HEK293 (cell line): Measurements from ENCODE around the gene KLHDC3.

Source experiments
- CTCF ChIA-PET: fragments of 350-600 bp; formaldehyde crosslinking; extraction: SDS; loops from one replicate; lab custom pipeline; 2021; ENCODE audit warnings: antibody characterized with exemption; lab: Yijun Ruan, JAX
- POLR2A ChIA-PET: fragments of 300-600 bp; formaldehyde crosslinking; extraction: SDS; loops from one replicate; lab custom pipeline; 2020; ENCODE audit warnings: antibody characterized with exemption, inconsistent platforms; lab: Yijun Ruan, JAX
- H3K27ac ChIP-seq: fragments of 200-500 bp; sonication (Bioruptor generic); 2 replicates; pipeline ENCODE4 v1.5.1; 2014; ENCODE audit warnings: low read depth, low read length, control low read depth, inconsistent platforms; ENCODE audit errors: extremely low read depth
- H3K36me3 ChIP-seq, 2 experiments: fragments of 200-500 bp in 1 of 2; sonication (Bioruptor generic) in 1 of 2; 1 replicate in 1 of 2; 2 replicates in 1 of 2; pipeline ENCODE4 v1.5.1; 2014 to 2017; ENCODE audit warnings: inconsistent platforms in 2 of 2, low read length in 2 of 2; ENCODE audit not compliant: control insufficient read depth in 2 of 2, insufficient read depth in 1 of 2
- H3K4me1 ChIP-seq: fragments of 200-500 bp; sonication (Bioruptor generic); 2 replicates; pipeline ENCODE4 v1.5.1; 2014; ENCODE audit warnings: mild to moderate bottlenecking, low read length, inconsistent platforms; ENCODE audit not compliant: control insufficient read depth, insufficient read depth
- H3K4me3 ChIP-seq: 2 replicates; pipeline ENCODE4 v1.5.1; 2011; ENCODE audit warnings: low read depth, mild to moderate bottlenecking, control low read depth, low read length, moderate library complexity
- H3K9me3 ChIP-seq: fragments of 200-500 bp; sonication (Bioruptor generic); 2 replicates; pipeline ENCODE4 v1.5.1; 2014; ENCODE audit warnings: low read depth, low read length, inconsistent platforms; ENCODE audit not compliant: control insufficient read depth, insufficient read depth
- GLI2 ChIP-seq: fragments of 450-650 bp; formaldehyde crosslinking; IDR thresholded peaks from 2 replicates; pipeline ENCODE4; 2017; ENCODE audit warnings: missing biosample characterization, missing genetic modification characterization, low read depth, borderline replicate concordance
- GLI4 ChIP-seq: fragments of 450-650 bp; formaldehyde crosslinking; IDR thresholded peaks from 2 replicates; pipeline ENCODE4 v1.5.1; 2016; ENCODE audit warnings: missing biosample characterization, missing genetic modification characterization
- MEIS1 ChIP-seq: sonication (generic); formaldehyde crosslinking; IDR thresholded peaks from 2 replicates; pipeline ENCODE4 v1.8.1; 2022; ENCODE audit warnings: missing genetic modification reagents, mild to moderate bottlenecking, borderline replicate concordance
- OSR2 ChIP-seq: fragments of 450-650 bp; formaldehyde crosslinking; IDR thresholded peaks from 2 replicates; pipeline ENCODE4 v1.5.1; 2016; ENCODE audit warnings: missing biosample characterization, missing genetic modification characterization
- OVOL3 ChIP-seq: fragments of 450-650 bp; formaldehyde crosslinking; IDR thresholded peaks from 2 replicates; pipeline ENCODE4 v1.5.1; 2016; ENCODE audit warnings: missing biosample characterization, missing genetic modification characterization
- SP7 ChIP-seq: fragments of 450-650 bp; formaldehyde crosslinking; IDR thresholded peaks from 2 replicates; pipeline ENCODE4 v1.5.1; 2016; ENCODE audit warnings: missing biosample characterization, missing genetic modification characterization
- TRIM28 ChIP-seq: IDR thresholded peaks from 2 replicates; pipeline ENCODE4 v1.6.1; 2011; ENCODE audit warnings: low read length, control low read depth, borderline replicate concordance
- YY2 ChIP-seq: fragments of 450-650 bp; formaldehyde crosslinking; IDR thresholded peaks from 2 replicates; pipeline ENCODE4 v1.5.1; 2016; ENCODE audit warnings: missing biosample characterization, missing genetic modification characterization
- ZBTB17 ChIP-seq: fragments of 450-650 bp; formaldehyde crosslinking; IDR thresholded peaks from 2 replicates; pipeline ENCODE4 v1.5.1; 2016; ENCODE audit warnings: missing biosample characterization, missing genetic modification characterization
- ZBTB20 ChIP-seq: fragments of 450-650 bp; formaldehyde crosslinking; IDR thresholded peaks from 2 replicates; pipeline ENCODE4 v1.5.1; 2016; ENCODE audit warnings: missing biosample characterization, missing genetic modification characterization
- ZEB2 ChIP-seq: fragments of 450-650 bp; formaldehyde crosslinking; IDR thresholded peaks from 2 replicates; pipeline ENCODE4 v1.5.1; 2016; ENCODE audit warnings: missing biosample characterization, missing genetic modification characterization
- ZFP3 ChIP-seq: fragments of 450-650 bp; formaldehyde crosslinking; IDR thresholded peaks from 2 replicates; pipeline ENCODE4 v1.5.1; 2016; ENCODE audit warnings: low read depth, missing biosample characterization, missing genetic modification characterization
- ZNF10 ChIP-seq: fragments of 450-650 bp; formaldehyde crosslinking; IDR thresholded peaks from 2 replicates; pipeline ENCODE4 v1.5.1; 2017; ENCODE audit warnings: missing biosample characterization, missing genetic modification characterization
- ZNF112 ChIP-seq: fragments of 450-650 bp; formaldehyde crosslinking; IDR thresholded peaks from 2 replicates; pipeline ENCODE4 v1.5.0; 2017; ENCODE audit warnings: missing biosample characterization, missing genetic modification characterization
- ZNF140 ChIP-seq: fragments of 450-650 bp; formaldehyde crosslinking; IDR thresholded peaks from 2 replicates; pipeline ENCODE4 v1.5.1; 2016; ENCODE audit warnings: missing biosample characterization, missing genetic modification characterization
- ZNF211 ChIP-seq: fragments of 450-650 bp; formaldehyde crosslinking; IDR thresholded peaks from 2 replicates; pipeline ENCODE4 v1.5.1; 2016; ENCODE audit warnings: low read depth, missing biosample characterization, missing genetic modification characterization
- ZNF23 ChIP-seq: fragments of 450-650 bp; formaldehyde crosslinking; IDR thresholded peaks from 2 replicates; pipeline ENCODE4 v1.5.1; 2016; ENCODE audit warnings: missing biosample characterization, missing genetic modification characterization, borderline replicate concordance
- ZNF341 ChIP-seq: fragments of 450-650 bp; formaldehyde crosslinking; IDR thresholded peaks from 2 replicates; pipeline ENCODE4; 2016; ENCODE audit warnings: low read depth, missing biosample characterization, missing genetic modification characterization
- ZNF350 ChIP-seq: fragments of 450-650 bp; formaldehyde crosslinking; IDR thresholded peaks from 2 replicates; pipeline ENCODE4 v1.5.0; 2017; ENCODE audit warnings: missing biosample characterization, mild to moderate bottlenecking, missing genetic modification characterization
- ZNF433 ChIP-seq: fragments of 450-650 bp; formaldehyde crosslinking; IDR thresholded peaks from 2 replicates; pipeline ENCODE4 v1.5.1; 2016; ENCODE audit warnings: missing biosample characterization, missing genetic modification characterization, low read depth
- ZNF558 ChIP-seq: fragments of 450-650 bp; formaldehyde crosslinking; IDR thresholded peaks from 2 replicates; pipeline ENCODE4 v1.5.1; 2016; ENCODE audit warnings: missing biosample characterization, missing genetic modification characterization
- ZNF600 ChIP-seq: fragments of 450-650 bp; formaldehyde crosslinking; IDR thresholded peaks from 2 replicates; pipeline ENCODE4 v1.5.1; 2016; ENCODE audit warnings: missing biosample characterization, missing genetic modification characterization
- ZNF623 ChIP-seq: fragments of 450-650 bp; formaldehyde crosslinking; IDR thresholded peaks from 2 replicates; pipeline ENCODE4 v1.5.1; 2016; ENCODE audit warnings: missing biosample characterization, missing genetic modification characterization
- ZNF624 ChIP-seq: fragments of 450-650 bp; formaldehyde crosslinking; IDR thresholded peaks from 2 replicates; pipeline ENCODE4 v1.5.1; 2017; ENCODE audit warnings: missing biosample characterization, missing genetic modification characterization
- ZNF664 ChIP-seq: fragments of 450-650 bp; formaldehyde crosslinking; IDR thresholded peaks from 2 replicates; pipeline ENCODE4 v1.5.1; 2016; ENCODE audit warnings: missing biosample characterization, missing genetic modification characterization
- ZNF776 ChIP-seq: fragments of 450-650 bp; formaldehyde crosslinking; IDR thresholded peaks from 2 replicates; pipeline ENCODE4 v1.5.0; 2017; ENCODE audit warnings: missing biosample characterization, missing genetic modification characterization, borderline replicate concordance
- ZNF785 ChIP-seq: fragments of 450-650 bp; formaldehyde crosslinking; IDR thresholded peaks from 2 replicates; pipeline ENCODE4 v1.5.1; 2016; ENCODE audit warnings: missing biosample characterization, missing genetic modification characterization
- ZNF791 ChIP-seq: fragments of 450-650 bp; formaldehyde crosslinking; IDR thresholded peaks from 2 replicates; pipeline ENCODE4 v1.5.1; 2016; ENCODE audit warnings: missing biosample characterization, missing genetic modification characterization
- ZSCAN30 ChIP-seq: fragments of 450-650 bp; IDR thresholded peaks from 2 replicates; pipeline ENCODE4 v1.5.1; 2018; ENCODE audit warnings: missing biosample characterization, mild to moderate bottlenecking, missing genetic modification characterization, moderate library complexity
- TF ChIP-seq, protein P1 (sequence below): fragments of 450-650 bp; formaldehyde crosslinking; IDR thresholded peaks from 2 replicates; pipeline ENCODE4 v1.5.1; 2016; ENCODE audit warnings: missing biosample characterization, missing genetic modification characterization
- TF ChIP-seq, protein P2 (sequence below): fragments of 450-650 bp; formaldehyde crosslinking; IDR thresholded peaks from 2 replicates; pipeline ENCODE4 v1.5.1; 2016; ENCODE audit warnings: missing biosample characterization, missing genetic modification characterization
- TF ChIP-seq, protein P3 (sequence below): fragments of 450-650 bp; formaldehyde crosslinking; IDR thresholded peaks from 2 replicates; pipeline ENCODE4 v1.5.1; 2016; ENCODE audit warnings: missing biosample characterization, missing genetic modification characterization

Gene KLHDC3

DNA sequence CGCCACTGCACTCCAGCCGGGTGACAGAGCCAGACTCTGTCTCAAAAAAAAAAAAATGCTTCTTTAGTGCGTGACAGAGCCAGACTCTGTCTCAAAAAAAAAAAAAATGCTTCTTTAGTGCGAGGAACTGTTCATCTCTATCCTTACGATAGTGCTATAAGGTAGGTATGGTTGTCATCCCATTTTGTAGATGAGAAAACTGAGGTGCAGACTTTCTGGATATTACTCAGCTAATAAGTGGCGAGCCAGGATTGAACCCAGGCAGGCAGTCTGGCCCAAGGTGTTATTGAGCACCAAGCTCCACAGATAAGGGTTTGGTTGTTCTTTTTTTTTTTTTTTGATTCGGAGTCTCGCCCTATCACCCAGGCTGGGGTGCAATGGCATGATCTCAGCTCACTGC lies 12.2 kb upstream of the KLHDC3 start:
- Histone ChIP-seq H3K4me1 (no peaks in the 10 kb centered on the region), H3K36me3 (peaks cover 19 to 21% of the 10 kb centered on the region in 2 experiments; a peak in 2 of 3 replicates), H3K9me3 (no peaks in the 10 kb centered on the region), H3K4me3 (no peak overlapping the region), H3K27ac (no peak overlapping the region)
- CTCF ChIA-PET = no interaction called here
- POLR2A ChIA-PET = interaction anchor here (0.7 to 4.6 kb wide), 5 partner anchors 12 to 648 kb away, joined by 4 to 38 read pairs (median 7); partner anchors contain the start of genes CUL7, KLHDC3, MEA1 and PPP2R5D
- TF ChIP-seq OVOL3 (tag by site-specific recombination) = no peak
- TF ChIP-seq ZNF211 (tag by site-specific recombination) = no peak
- TF ChIP-seq TRIM28 = no peak
- TF ChIP-seq ZNF433 (tag by site-specific recombination) = no peak
- no peak for TF ChIP-seq ZBTB17
- TF ChIP-seq YY2 (tag by site-specific recombination) = no peak
- no peak for TF ChIP-seq ZNF785 (tag by site-specific recombination)
- no peak for TF ChIP-seq OSR2 (tag by site-specific recombination)
- TF ChIP-seq ZNF624 (tag by site-specific recombination) = no peak
- no peak for TF ChIP-seq ZNF623 (tag by site-specific recombination)
- TF ChIP-seq ZEB2 (tag by site-specific recombination) = no peak
- no peak for TF ChIP-seq ZFP3 (tag by site-specific recombination)
- TF ChIP-seq ZNF350 (tag by site-specific recombination) = no peak
- no peak for TF ChIP-seq ZBTB20 (tag by site-specific recombination)
- TF ChIP-seq, protein P1, sequence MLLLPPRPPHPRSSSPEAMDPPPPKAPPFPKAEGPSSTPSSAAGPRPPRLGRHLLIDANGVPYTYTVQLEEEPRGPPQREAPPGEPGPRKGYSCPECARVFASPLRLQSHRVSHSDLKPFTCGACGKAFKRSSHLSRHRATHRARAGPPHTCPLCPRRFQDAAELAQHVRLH = no peak
- TF ChIP-seq, protein P2, sequence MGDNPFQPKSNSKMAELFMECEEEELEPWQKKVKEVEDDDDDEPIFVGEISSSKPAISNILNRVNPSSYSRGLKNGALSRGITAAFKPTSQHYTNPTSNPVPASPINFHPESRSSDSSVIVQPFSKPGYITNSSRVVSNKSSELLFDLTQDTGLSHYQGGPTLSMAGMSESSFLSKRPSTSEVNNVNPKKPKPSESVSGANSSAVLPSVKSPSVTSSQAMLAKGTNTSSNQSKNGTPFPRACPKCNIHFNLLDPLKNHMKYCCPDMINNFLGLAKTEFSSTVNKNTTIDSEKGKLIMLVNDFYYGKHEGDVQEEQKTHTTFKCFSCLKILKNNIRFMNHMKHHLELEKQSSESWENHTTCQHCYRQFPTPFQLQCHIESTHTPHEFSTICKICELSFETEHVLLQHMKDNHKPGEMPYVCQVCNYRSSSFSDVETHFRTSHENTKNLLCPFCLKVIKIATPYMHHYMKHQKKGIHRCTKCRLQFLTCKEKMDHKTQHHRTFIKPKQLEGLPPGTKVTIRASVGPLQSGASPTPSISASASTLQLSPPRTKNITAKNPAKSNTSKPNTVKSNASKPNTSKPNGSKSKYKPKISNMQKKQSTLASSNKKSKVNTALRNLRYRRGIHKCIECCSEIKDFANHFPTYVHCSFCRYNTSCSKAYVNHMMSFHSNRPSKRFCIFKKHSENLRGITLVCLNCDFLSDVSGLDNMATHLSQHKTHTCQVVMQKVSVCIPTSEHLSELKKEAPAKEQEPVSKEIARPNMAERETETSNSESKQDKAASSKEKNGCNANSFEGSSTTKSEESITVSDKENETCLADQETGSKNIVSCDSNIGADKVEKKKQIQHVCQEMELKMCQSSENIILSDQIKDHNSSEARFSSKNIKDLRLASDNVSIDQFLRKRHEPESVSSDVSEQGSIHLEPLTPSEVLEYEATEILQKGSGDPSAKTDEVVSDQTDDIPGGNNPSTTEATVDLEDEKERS (tag by site-specific recombination) = no peak
- no peak for TF ChIP-seq ZNF558 (tag by site-specific recombination)
- TF ChIP-seq ZNF776 (tag by site-specific recombination) = no peak

DNA sequence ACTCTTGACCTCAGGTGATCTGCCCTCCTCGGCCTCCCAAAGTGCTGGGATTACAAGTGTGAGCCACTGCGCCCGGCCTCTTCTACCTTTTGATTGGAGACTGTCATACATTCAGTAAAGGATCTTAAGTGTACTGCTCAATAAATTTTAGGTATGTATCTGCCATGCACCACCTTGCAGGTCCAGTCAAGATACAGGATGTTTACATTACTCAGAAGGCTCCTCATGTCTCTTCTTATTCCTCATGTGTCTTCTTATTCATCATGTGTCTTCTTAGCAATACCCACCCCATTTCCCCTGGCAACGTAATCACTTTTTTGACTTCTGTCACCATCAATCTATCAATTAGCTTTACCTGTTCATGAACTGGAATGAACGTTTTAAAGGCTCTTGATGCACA lies 8.2 kb upstream of the KLHDC3 start:
- Histone ChIP-seq H3K4me1 (no peaks in the 10 kb centered on the region), H3K27ac (no peak overlapping the region), H3K9me3 (no peaks in the 10 kb centered on the region), H3K4me3 (no peak overlapping the region), H3K36me3 (peaks cover 44 to 56% of the 10 kb centered on the region in 2 experiments)
- TF ChIP-seq ZNF10 (tag by site-specific recombination) = no peak
- TF ChIP-seq ZNF791 = no peak
- TF ChIP-seq ZNF112 = no peak
- TF ChIP-seq GLI2 (tag by site-specific recombination) = no peak
- no peak for TF ChIP-seq ZNF341
- TF ChIP-seq ZNF664 (tag by site-specific recombination) = no peak
- no peak for TF ChIP-seq ZNF211 (tag by site-specific recombination)
- no peak for TF ChIP-seq ZNF140
- TF ChIP-seq SP7 = no peak
- TF ChIP-seq, protein P3, sequence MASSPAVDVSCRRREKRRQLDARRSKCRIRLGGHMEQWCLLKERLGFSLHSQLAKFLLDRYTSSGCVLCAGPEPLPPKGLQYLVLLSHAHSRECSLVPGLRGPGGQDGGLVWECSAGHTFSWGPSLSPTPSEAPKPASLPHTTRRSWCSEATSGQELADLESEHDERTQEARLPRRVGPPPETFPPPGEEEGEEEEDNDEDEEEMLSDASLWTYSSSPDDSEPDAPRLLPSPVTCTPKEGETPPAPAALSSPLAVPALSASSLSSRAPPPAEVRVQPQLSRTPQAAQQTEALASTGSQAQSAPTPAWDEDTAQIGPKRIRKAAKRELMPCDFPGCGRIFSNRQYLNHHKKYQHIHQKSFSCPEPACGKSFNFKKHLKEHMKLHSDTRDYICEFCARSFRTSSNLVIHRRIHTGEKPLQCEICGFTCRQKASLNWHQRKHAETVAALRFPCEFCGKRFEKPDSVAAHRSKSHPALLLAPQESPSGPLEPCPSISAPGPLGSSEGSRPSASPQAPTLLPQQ = no peak
- TF ChIP-seq GLI4 (tag by site-specific recombination) = no peak
- TF ChIP-seq ZSCAN30 (tag by site-specific recombination) = no peak
- no peak for TF ChIP-seq MEIS1 (CRISPR knock-in tag)
- no peak for TF ChIP-seq ZNF23 (tag by site-specific recombination)
- TF ChIP-seq ZNF600 (tag by site-specific recombination) = no peak
- ChIA-PET POLR2A (interaction anchor here (0.6 to 4.6 kb wide), 4 partner anchors 8 to 55 kb away, joined by 3 to 38 read pairs (median 8); partner anchors contain the start of genes KLHDC3, MEA1 and PPP2R5D), CTCF (interaction anchor here (0.6 to 1.7 kb wide), 6 partner anchors 7 to 502 kb away, joined by 3 to 11 read pairs (median 4); partner anchors contain the start of gene RRP36)
